Uterus (tissue), 4 donors: ENCODE data around the gene DGLUCY. TPM values are rescaled to one million over a fixed set of nuclear protein-coding genes. Genes with fewer than 3 reads are reported as not detected.
"Not testable (repeated sequence)": the region's sequence is repeated elsewhere in the genome, so short reads cannot be mapped to it uniquely, and the experiment has no call there.

Source experiments
- DNase-seq, 2 donors: peaks; one replicate each; pipeline ENCODE4 v3.0.0-alpha.2; 2019 to 2020
- H3K27ac ChIP-seq, 2 donors: fragments of 200-600 bp; sonication (generic); 1 replicate in 1 of 2; 2 replicates in 1 of 2; pipeline ENCODE4 v1.5.1; 2016 to 2018
- H3K27me3 ChIP-seq, 2 donors: fragments of 200-600 bp; sonication (generic); one replicate each; pipeline ENCODE4 v1.5.1; 2018 to 2019; ENCODE audit warnings: control low read depth in 1 of 2
- H3K36me3 ChIP-seq, 2 donors: fragments of 200-600 bp; sonication (generic); one replicate each; pipeline ENCODE4 v1.5.1; 2019; ENCODE audit warnings: control low read depth in 1 of 2
- H3K4me1 ChIP-seq, 2 donors: fragments of 200-600 bp; sonication (generic); one replicate each; pipeline ENCODE4 v1.5.1; 2018 to 2019; ENCODE audit warnings: control low read depth in 1 of 2
- H3K4me3 ChIP-seq, 2 donors: fragments of 200-600 bp; sonication (generic); 1 replicate in 1 of 2; 2 replicates in 1 of 2; pipeline ENCODE4 v1.5.1; 2018 to 2019; ENCODE audit warnings: mild to moderate bottlenecking in 1 of 2
- H3K9me3 ChIP-seq, 2 donors: fragments of 200-600 bp; sonication (generic); one replicate each; pipeline ENCODE4 v1.5.1; 2019; ENCODE audit warnings: control low read depth in 1 of 2
- CTCF ChIP-seq, 4 experiments: fragments of 200-600 bp in 2 of 4; fragments of 450-650 bp in 2 of 4; sonication (generic) in 2 of 4; IDR thresholded peaks; one replicate each; pipeline ENCODE4 v1.5.1; 2016 to 2019; ENCODE audit warnings: antibody characterized with exemption in 4 of 4, mild to moderate bottlenecking in 2 of 4, moderate library complexity in 1 of 4
- POLR2A ChIP-seq, 2 donors: fragments of 450-650 bp; IDR thresholded peaks; one replicate each; pipeline ENCODE4 v1.6.1; 2016; ENCODE audit warnings: antibody characterized with exemption in 2 of 2, mild to moderate bottlenecking in 1 of 2, moderate library complexity in 1 of 2
- intact Hi-C: fragments of 100-400 bp; cut with DNase I; formaldehyde crosslinking; loops from one replicate; pipeline ENCODE4 v1.15.1; 2023; ENCODE audit warnings: low total_unique reads
- total RNA-seq, 4 donors: library from RNA; depleted of rRNA in 3 of 4; stranded (reverse); fragments of >200 nt in 3 of 4; gene quantifications; one replicate each; pipeline versions ENCODE4 v1.1.0 to v1.2.4, GENCODE V29; 2014 to 2023
- donor health status: DM: yes; HTN: yes; CAD: no.

Gene DGLUCY
- total RNA-seq, 4 donors from 2014 or later = 14.7 to 81.5 (median 61.6) TPM

- DNase-seq = no peak
- no peak for TF ChIP-seq POLR2A (IDR thresholded peaks at IDR 0.05)
- TF ChIP-seq CTCF (IDR thresholded peaks at IDR 0.05) = no peak
- Histone ChIP-seq H3K9me3 (no peaks in the 10 kb centered on the region), H3K36me3 (no peaks in the 10 kb centered on the region), H3K4me1 (no peaks in the 10 kb centered on the region), H3K4me3 (no peak overlapping the region), H3K27ac (no peak overlapping the region), H3K27me3 (no peaks in the 10 kb centered on the region)
- intact Hi-C loops = no loop called here
Observed at GRCh38 chr14:91094772-91095171, 19.1 kb upstream of the DGLUCY start.

- H3K4me3 ChIP-seq = no peak overlapping the region
- no peaks in the 10 kb centered on the region for H3K36me3 ChIP-seq
- H3K27me3 ChIP-seq = no peaks in the 10 kb centered on the region
- no peaks in the 10 kb centered on the region for H3K4me1 ChIP-seq
- intact Hi-C loops = no loop called here
- no peak for TF ChIP-seq POLR2A (IDR thresholded peaks at IDR 0.05)
- TF ChIP-seq CTCF (IDR thresholded peaks at IDR 0.05) = no peak
- no peak overlapping the region for H3K27ac ChIP-seq
- DNase-seq = no peak
- H3K9me3 ChIP-seq = no peaks in the 10 kb centered on the region
Observed at GRCh38 chr14:91095178-91095577, 18.7 kb upstream of the DGLUCY start.

- H3K27ac ChIP-seq, H3K4me3 ChIP-seq, H3K27me3 ChIP-seq, DNase-seq, H3K9me3 ChIP-seq, intact Hi-C loops, H3K4me1 ChIP-seq, H3K36me3 ChIP-seq: not testable (repeated sequence)
Observed at GRCh38 chr14:91097657-91098056, 16.2 kb upstream of the DGLUCY start.

GRCh38 chr14:91098591-91098990 lies 15.3 kb upstream of the DGLUCY start:
- no peak for TF ChIP-seq POLR2A (IDR thresholded peaks at IDR 0.05)
- no peak for TF ChIP-seq CTCF (IDR thresholded peaks at IDR 0.05)
- no peaks in the 10 kb centered on the region for H3K36me3 ChIP-seq
- H3K4me1 ChIP-seq = no peaks in the 10 kb centered on the region
- no peak overlapping the region for H3K4me3 ChIP-seq
- no peaks in the 10 kb centered on the region for H3K9me3 ChIP-seq
- DNase-seq = no peak
- intact Hi-C loops = no loop called here
- no peaks in the 10 kb centered on the region for H3K27me3 ChIP-seq
- H3K27ac ChIP-seq = no peak overlapping the region

GRCh38 chr14:91100102-91100501 lies 13.8 kb upstream of the DGLUCY start:
- Histone ChIP-seq H3K27me3 (no peaks in the 10 kb centered on the region), H3K4me3 (no peak overlapping the region), H3K36me3 (no peaks in the 10 kb centered on the region), H3K4me1 (no peaks in the 10 kb centered on the region), H3K27ac (no peak overlapping the region), H3K9me3 (no peaks in the 10 kb centered on the region)
- DNase-seq = no peak
- intact Hi-C loops = no loop called here
- TF ChIP-seq CTCF (IDR thresholded peaks at IDR 0.05) = no peak
- no peak for TF ChIP-seq POLR2A (IDR thresholded peaks at IDR 0.05)

- Histone ChIP-seq H3K27ac (no peak overlapping the region), H3K27me3 (no peaks in the 10 kb centered on the region), H3K36me3 (no peaks in the 10 kb centered on the region), H3K4me1 (no peaks in the 10 kb centered on the region), H3K4me3 (no peak overlapping the region), H3K9me3 (no peaks in the 10 kb centered on the region)
- DNase-seq = no peak
- TF ChIP-seq POLR2A (IDR thresholded peaks at IDR 0.05) (no peak), CTCF (IDR thresholded peaks at IDR 0.05) (no peak)
- intact Hi-C loops = no loop called here
Observed at GRCh38 chr14:91103116-91103515, 10.8 kb upstream of the DGLUCY start.
